GM08714 (cell line): ENCODE results near the gene FHOD3.

Experiments
- H3K4me3 ChIP-seq: fragments of 200-500 bp; sonication (Bioruptor generic); 2 replicates; pipeline ENCODE4 v1.5.1; 2014; ENCODE audit warnings: mild to moderate bottlenecking, low read length, inconsistent platforms
- ZNF274 ChIP-seq: IDR thresholded peaks from 2 replicates; pipeline ENCODE4 v1.6.1; 2012; ENCODE audit warnings: mild to moderate bottlenecking, low read depth, low read length

Gene FHOD3

GRCh38 chr18:36304723-36305122, 7.2 kb downstream of the FHOD3 start:
- TF ChIP-seq ZNF274 = no peak
- no peak overlapping the region for H3K4me3 ChIP-seq

DNA sequence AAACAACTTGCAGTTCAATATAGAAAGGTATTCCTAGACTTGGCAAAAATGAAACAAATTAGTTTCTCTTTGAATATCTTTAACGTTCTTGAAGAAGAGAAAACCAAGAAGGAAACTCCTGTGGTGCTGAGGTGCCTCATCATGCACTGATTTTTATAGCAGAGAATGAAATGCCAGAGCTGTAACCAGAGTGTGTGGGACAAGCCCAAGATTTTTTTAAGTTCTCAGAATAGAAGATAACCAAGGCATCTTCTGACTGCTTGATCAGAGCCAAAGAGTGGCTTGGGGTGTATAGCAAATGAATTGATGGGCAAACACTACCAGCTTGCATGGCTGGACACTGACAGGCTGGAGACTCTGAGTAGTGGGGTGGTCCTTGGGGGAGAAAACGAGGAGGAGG, 7.9 kb downstream of the FHOD3 start:
- TF ChIP-seq ZNF274 = no peak
- no peak overlapping the region for H3K4me3 ChIP-seq

DNA sequence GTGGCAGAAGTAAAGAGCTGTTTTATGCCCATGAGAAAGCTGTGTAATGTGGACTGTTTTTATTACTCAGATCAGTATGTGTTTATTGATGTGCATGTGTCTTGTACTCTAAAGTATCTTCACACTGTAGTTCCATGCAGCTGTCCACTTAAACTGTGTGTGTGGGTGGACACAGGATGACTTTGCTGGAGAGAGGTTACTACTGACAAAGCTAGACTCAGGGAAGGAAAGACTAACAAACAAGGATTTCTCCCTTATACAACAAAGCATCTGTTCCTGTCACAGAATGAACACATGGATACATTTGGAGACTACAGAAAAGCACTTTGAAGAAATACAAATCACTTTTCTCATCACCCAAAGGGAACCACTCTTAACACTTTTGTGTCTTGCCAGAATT, 10.0 kb downstream of the FHOD3 start:
- TF ChIP-seq ZNF274 = no peak
- H3K4me3 ChIP-seq = no peak overlapping the region

GRCh38 chr18:36308711-36309435, 11.4 kb downstream of the FHOD3 start:
- H3K4me3 ChIP-seq = no peak overlapping the region
- no peak for TF ChIP-seq ZNF274

DNA sequence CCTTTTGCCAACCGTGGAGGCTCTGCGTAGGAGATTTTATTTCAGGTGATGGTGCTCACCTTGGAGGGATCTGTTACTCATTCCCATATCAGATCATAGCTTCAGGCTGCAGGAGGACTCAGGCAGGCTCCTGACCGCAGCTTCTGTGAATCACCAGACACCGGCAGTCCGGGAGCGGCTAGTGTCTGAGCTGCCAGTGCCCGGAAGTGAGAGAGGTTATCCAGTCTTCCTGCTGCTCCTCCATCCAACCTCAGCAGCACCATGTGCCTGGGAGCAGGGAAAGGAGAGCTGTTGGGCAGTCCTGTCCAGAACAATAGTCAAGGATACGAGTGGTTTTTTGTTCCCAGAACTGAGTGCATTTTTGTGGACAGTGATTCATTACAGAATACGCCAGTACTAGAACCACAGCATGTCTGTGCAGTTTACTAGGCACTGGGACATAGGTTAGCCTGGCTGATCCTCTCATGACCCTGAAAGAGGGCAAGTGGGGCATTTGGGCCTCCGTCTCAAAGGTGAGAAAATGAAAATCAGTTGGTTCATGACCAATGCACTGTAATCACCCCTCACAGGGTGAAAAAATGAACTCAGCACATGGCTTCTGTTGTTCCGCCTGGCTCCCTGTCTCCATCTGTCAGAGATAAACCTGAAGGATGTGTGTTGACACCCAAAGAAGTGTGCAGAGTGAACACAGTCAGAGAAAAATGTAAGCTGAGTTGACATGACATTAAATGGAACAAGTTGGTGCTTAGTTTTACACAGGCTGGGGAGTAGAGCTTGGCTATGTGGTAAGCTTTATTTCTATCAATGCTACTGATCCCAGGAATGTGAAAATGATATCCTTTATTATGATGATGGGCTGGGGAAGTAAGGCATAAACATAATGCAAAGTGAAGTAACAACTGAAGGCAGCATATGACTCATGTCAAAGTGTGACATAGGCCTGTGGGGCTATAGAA, 12.2 kb downstream of the FHOD3 start:
- H3K4me3 ChIP-seq = no peak overlapping the region
- TF ChIP-seq ZNF274 = no peak

- H3K4me3 ChIP-seq = no peak overlapping the region
- no peak for TF ChIP-seq ZNF274
Measured at GRCh38 chr18:36311026-36311570, 13.6 kb downstream of the FHOD3 start.

DNA sequence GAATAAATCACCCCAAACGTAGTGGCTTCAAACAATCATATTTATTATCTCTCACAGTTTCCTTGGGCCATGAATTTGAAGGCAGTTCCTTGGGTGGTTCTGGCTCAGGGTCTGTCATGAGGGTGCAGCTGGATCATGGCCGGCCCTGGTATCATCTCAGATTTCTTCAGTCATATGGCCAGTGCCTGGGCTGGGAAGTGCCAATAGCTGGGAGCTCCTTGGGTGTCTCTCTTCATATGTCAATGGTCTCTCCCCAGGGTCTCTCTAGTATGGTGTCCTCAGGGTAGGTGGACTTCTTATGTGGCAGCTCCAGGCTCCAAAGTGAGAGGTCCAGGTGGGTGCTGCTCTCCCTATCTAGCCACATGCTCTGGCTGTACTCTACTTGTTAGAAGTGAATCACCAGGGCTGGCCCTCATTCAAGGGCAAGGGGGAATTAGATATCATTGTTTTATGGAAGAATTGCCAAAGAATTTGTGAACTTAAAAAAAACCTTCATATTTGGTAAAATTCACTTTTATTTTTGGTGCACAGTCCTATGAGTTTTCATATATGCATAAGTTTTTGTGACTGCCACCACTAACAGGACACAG, 15.4 kb downstream of the FHOD3 start:
- TF ChIP-seq ZNF274 = no peak

GRCh38 chr18:36314098-36314497, 16.6 kb downstream of the FHOD3 start:
- TF ChIP-seq ZNF274 = no peak
- no peak overlapping the region for H3K4me3 ChIP-seq

More for the DNA sequence above, 15.4 kb downstream of the FHOD3 start:
- no peak overlapping the region for H3K4me3 ChIP-seq

DNA sequence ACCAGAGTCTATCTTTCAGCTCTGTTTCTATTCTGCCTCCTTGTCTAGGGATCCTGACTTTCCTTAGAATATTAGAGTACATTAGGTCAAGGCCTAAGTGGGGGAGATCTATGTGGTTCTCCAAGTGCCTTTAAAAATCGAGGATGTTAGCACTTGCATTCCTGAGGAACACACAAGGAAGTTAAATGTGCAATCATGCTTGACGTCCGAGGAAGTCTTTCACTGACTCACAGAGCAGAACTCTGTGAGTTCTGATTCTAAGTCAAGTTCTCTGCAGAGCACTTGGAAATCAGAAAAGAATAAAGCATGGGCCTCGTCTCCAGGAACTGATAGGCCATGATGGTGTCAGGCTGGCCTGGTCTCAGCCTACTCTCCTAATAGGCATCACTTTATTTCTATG, 17.2 kb downstream of the FHOD3 start:
- H3K4me3 ChIP-seq = no peak overlapping the region
- no peak for TF ChIP-seq ZNF274

GRCh38 chr18:36315736-36316135, 18.2 kb downstream of the FHOD3 start:
- TF ChIP-seq ZNF274 = no peak
- H3K4me3 ChIP-seq = no peak overlapping the region

DNA sequence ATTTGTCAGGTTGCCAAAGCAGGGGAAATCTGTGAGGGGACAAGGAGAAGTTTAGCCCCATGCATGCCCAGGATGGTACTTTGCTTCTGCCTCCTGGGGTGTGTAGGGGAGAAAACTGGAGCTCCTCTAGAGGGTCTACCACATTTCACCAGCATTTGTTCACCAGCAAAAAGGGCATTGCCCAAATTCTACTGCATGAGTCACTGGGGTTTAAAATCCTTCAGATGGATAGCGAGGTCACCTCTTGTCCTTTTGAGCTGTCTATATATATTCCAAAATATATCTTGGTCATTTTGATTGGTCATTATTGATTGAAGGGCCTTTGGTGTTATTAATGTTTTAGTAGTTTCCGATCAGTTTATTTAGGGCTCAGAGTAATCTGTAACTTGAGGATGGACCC, 18.7 kb downstream of the FHOD3 start:
- H3K4me3 ChIP-seq = no peak overlapping the region
- no peak for TF ChIP-seq ZNF274

DNA sequence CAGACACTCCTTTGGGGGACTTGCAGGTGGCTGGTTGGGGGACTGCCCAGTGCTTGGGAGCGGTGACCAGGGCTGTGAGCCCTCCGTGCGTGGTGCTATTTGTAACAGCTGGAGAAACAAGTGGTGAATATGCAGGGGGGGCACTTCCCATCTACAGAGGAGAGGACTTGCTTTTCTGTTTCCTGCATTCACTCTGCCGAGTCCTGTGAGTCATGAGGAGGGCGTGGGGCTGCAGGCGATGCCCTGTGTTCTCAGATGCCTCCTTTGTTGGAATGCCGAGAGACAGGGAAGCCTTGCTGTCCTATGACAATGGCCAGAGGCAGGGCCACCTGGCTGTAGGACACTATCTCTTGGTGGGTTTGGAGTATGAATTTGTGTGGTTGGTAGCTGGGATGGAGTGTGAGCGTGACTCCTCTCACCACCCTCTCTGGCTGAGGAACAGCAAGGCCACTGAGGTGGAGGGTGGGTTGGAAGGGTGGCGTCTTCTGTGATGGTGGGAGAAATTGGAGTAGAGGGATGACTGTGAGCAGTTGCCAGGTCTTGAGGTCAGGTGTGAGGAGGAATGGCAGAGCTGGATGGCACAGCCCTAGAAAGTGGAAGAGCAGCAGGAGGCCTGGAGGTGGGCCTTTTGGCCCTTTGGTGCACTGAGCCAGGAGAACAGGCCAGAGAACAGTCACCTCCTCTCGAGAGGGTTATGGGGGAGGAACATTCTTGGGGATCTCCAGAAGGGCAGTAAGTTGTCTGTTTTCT, 24.3 kb downstream of the FHOD3 start:
- no peak overlapping the region for H3K4me3 ChIP-seq
- TF ChIP-seq ZNF274 = no peak

DNA sequence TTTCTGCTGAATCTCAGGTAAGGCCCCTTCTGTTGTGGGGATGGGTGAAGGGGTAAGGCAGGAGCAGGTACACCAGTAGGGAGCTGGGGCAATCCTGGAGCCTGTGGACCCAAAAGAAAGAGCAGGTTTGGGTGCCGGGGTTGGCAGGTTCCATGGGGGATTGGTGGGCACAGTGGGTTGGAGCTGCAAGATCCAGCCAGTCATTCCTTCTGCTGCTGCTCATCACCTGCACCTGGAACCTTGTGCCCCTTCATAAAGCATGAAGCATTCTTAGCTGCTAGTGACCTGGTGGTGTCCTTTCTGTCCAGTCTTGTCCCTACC, 24.9 kb downstream of the FHOD3 start:
- no peak overlapping the region for H3K4me3 ChIP-seq
- no peak for TF ChIP-seq ZNF274

GRCh38 chr18:36322734-36323133, 25.2 kb downstream of the FHOD3 start:
- no peak overlapping the region for H3K4me3 ChIP-seq
- no peak for TF ChIP-seq ZNF274
